HepG2 (cell line): Measurements from ENCODE around the gene IKZF3. TPM values are rescaled to one million over a fixed set of nuclear protein-coding genes. Genes with fewer than 3 reads are reported as not detected.

Experiments
- ATAC-seq: fragments of 200-7000 bp; cut with Tn5 transposase; 3 replicates; pipeline ENCODE4 v1.9.1; 2020; ENCODE audit warnings: mild to moderate bottlenecking, moderate library complexity
- BruUV-seq: library from RNA; stranded (reverse); fragments of 400-500 nt; replicated peaks from 2 replicates; lab custom pipeline; 2021; lab: Mats Ljungman, UMichigan
- CTCF ChIA-PET: fragments of 300-600 bp; formaldehyde crosslinking; extraction: SDS; loops from one replicate; lab custom pipeline; 2021; ENCODE audit warnings: low total read pairs, inconsistent platforms, low intra/inter-chr PET ratio; lab: Yijun Ruan, JAX
- POLR2A ChIA-PET: fragments of 350-600 bp; sonication (Branson Sonifier 250); formaldehyde crosslinking; loops from one replicate; lab custom pipeline; 2020; ENCODE audit warnings: antibody characterized with exemption, inconsistent platforms; lab: Yijun Ruan, JAX
- DNase-seq: peaks from one replicate; pipeline ENCODE4 v3.0.0-alpha.2; 2015; ENCODE audit warnings: low spot score
- FAIRE-seq: peaks from 3 replicates; lab custom pipeline; 2011; peaks lifted over from hg19 to GRCh38; lab: Jason Lieb, UNC
- H2AFZ ChIP-seq: one replicate; pipeline ENCODE4 v1.6.1; 2011; ENCODE audit warnings: low read length, inconsistent platforms
- H3K27ac ChIP-seq: fragments of 300-600 bp; 3 replicates; pipeline ENCODE4 v1.8.0; 2011; ENCODE audit warnings: mixed run types, mild to moderate bottlenecking, mixed read lengths, low read length, inconsistent platforms; ENCODE audit not compliant: insufficient read depth; ENCODE audit errors: extremely low read length
- H3K27me3 ChIP-seq, 2 experiments: fragments of 200-600 bp in 1 of 2; 2 replicates in 1 of 2; 3 replicates in 1 of 2; pipeline versions ENCODE4 v1.6.0 to v1.8.0; 2011; ENCODE audit warnings: low read length in 2 of 2, mild to moderate bottlenecking in 2 of 2, moderate library complexity in 2 of 2, inconsistent platforms in 1 of 2; ENCODE audit not compliant: insufficient read depth in 2 of 2, control insufficient read depth in 1 of 2
- H3K36me3 ChIP-seq, 2 experiments: fragments of 200-600 bp in 1 of 2; replicated peaks in 1 of 2; 2 replicates in 1 of 2; 3 replicates in 1 of 2; pipeline versions ENCODE4 v1.5.1 to v1.8.0; 2011; ENCODE audit warnings: low read length in 2 of 2, inconsistent platforms in 1 of 2; ENCODE audit not compliant: insufficient read depth in 2 of 2, control insufficient read depth in 1 of 2
- H3K4me1 ChIP-seq: 2 replicates; pipeline ENCODE4 v1.5.1; 2012; ENCODE audit warnings: low read length, inconsistent platforms; ENCODE audit not compliant: insufficient read depth
- H3K4me2 ChIP-seq: 2 replicates; pipeline ENCODE4 v1.6.0; 2011; ENCODE audit warnings: low read depth, low read length, inconsistent platforms
- H3K4me3 ChIP-seq, 3 experiments: fragments of 200-600 bp in 1 of 3; sonication (generic), shearing (Covaris generic) in 1 of 3; replicated peaks in 1 of 3; 2 replicates each; pipeline ENCODE4 v1.5.1; 2011 to 2016; ENCODE audit warnings: low read length in 3 of 3, inconsistent platforms in 2 of 3, low read depth in 2 of 3, mild to moderate bottlenecking in 2 of 3, control low read depth in 1 of 3, mixed read lengths in 1 of 3; ENCODE audit not compliant: insufficient read depth in 1 of 3
- H3K79me2 ChIP-seq: one replicate; pipeline ENCODE4 v1.6.1; 2011; ENCODE audit warnings: low read length, inconsistent platforms; ENCODE audit not compliant: insufficient read depth
- H3K9ac ChIP-seq: 2 replicates; pipeline ENCODE4 v1.6.0; 2011; ENCODE audit warnings: mild to moderate bottlenecking, low read depth, low read length, inconsistent platforms; ENCODE audit not compliant: insufficient read depth
- H3K9me3 ChIP-seq: 2 replicates; pipeline ENCODE4 v1.5.1; 2012; ENCODE audit warnings: mild to moderate bottlenecking, low read length
- H4K20me1 ChIP-seq: 2 replicates; pipeline ENCODE4 v1.6.0; 2011; ENCODE audit warnings: inconsistent platforms, mild to moderate bottlenecking, low read length, moderate library complexity; ENCODE audit not compliant: insufficient read depth
- ARID4A ChIP-seq: sonication (generic); formaldehyde crosslinking; IDR thresholded peaks from 2 replicates; pipeline ENCODE4 v1.5.0; 2020; ENCODE audit warnings: mild to moderate bottlenecking, missing genetic modification reagents, borderline replicate concordance
- EZH2 ChIP-seq: conservative IDR thresholded peaks from 2 replicates; pipeline ENCODE4 v1.6.1; 2012; ENCODE audit warnings: mild to moderate bottlenecking, low read depth, low read length, moderate library complexity
- JARID2 ChIP-seq: sonication (generic); formaldehyde crosslinking; IDR thresholded peaks from 2 replicates; pipeline ENCODE4 v1.8.1; 2023; ENCODE audit warnings: missing genetic modification reagents, inconsistent platforms; ENCODE audit not compliant: insufficient replicate concordance
- KDM1A ChIP-seq: IDR thresholded peaks from 2 replicates; pipeline ENCODE4 v1.6.1; 2016; ENCODE audit warnings: missing compliant biosample characterization
- XRCC5 ChIP-seq: fragments of 200-400 bp; formaldehyde crosslinking; optimal IDR thresholded peaks from 2 replicates; pipeline ENCODE3; 2017; ENCODE audit warnings: mild to moderate bottlenecking, low read length
- YEATS4 ChIP-seq: sonication (generic); formaldehyde crosslinking; IDR thresholded peaks from 2 replicates; pipeline ENCODE4 v1.4.0; 2020; ENCODE audit warnings: missing genetic modification reagents, borderline replicate concordance
- ZNF101 ChIP-seq: sonication (generic); formaldehyde crosslinking; IDR thresholded peaks from 2 replicates; pipeline ENCODE4 v1.4.0; 2020; ENCODE audit warnings: mild to moderate bottlenecking, low read depth, missing genetic modification reagents, borderline replicate concordance
- ZNF317 ChIP-seq: sonication (generic); formaldehyde crosslinking; IDR thresholded peaks from 2 replicates; pipeline ENCODE4 v1.5.0; 2020; ENCODE audit warnings: mild to moderate bottlenecking, missing genetic modification reagents
- ZNF350 ChIP-seq: sonication (generic); formaldehyde crosslinking; IDR thresholded peaks from 2 replicates; pipeline ENCODE4 v1.4.0; 2020; ENCODE audit warnings: mild to moderate bottlenecking, low read depth, missing genetic modification reagents, borderline replicate concordance
- ZNF567 ChIP-seq: sonication (generic); formaldehyde crosslinking; IDR thresholded peaks from 2 replicates; pipeline ENCODE4 v1.8.1; 2023; ENCODE audit warnings: mild to moderate bottlenecking, missing genetic modification reagents, borderline replicate concordance
- ZNF629 ChIP-seq: sonication (generic); formaldehyde crosslinking; conservative IDR thresholded peaks from 2 replicates; pipeline ENCODE4 v1.5.0; 2020; ENCODE audit warnings: missing genetic modification reagents
- WGBS: methylation state at CpG from one replicate; pipeline ENCODE4 v1.1.6; 2017; ENCODE audit warnings: low lambda C conversion rate; 5-methylcytosine and 5-hydroxymethylcytosine counted together
- in situ Hi-C: cut with HindIII; loops from 2 replicates; pipeline ENCODE4 v1.10.0; 2017; ENCODE audit warnings: low pct_unique_long_range_greater_than_20kb; ENCODE audit not compliant: extremely low pct_ligation_motif_present
- intact Hi-C: fragments of 100-400 bp; cut with micrococcal nuclease; formaldehyde crosslinking; loops from one replicate; pipeline ENCODE4 v1.10.0; 2022; ENCODE audit not compliant: unreplicated experiment
- polyA plus RNA-seq, 8 experiments: library from polyadenylated mRNA; depleted of rRNA in 3 of 8; stranded (reverse) in 7 of 8; unstranded in 1 of 8; fragments of >200 nt; fragmentation: Illumina TruSeq in 4 of 8; extraction: Trizol in 4 of 8; gene quantifications; 2 replicates each; pipeline versions ENCODE4 v1.2.1 to v1.2.3, GENCODE V29; 2011 to 2016; ENCODE audit warnings: low read depth in 4 of 8, missing spikeins in 1 of 8, mixed read lengths in 1 of 8; ENCODE audit not compliant: insufficient read depth in 1 of 8
- total RNA-seq, 5 experiments: library from RNA; depleted of rRNA; stranded (reverse); fragments of >200 nt; fragmentation: Illumina TruSeq; extraction: Trizol; gene quantifications; 2 replicates each; pipeline ENCODE4 v1.2.3, GENCODE V29; 2016; ENCODE audit warnings: low read depth in 1 of 5
- TF ChIP-seq, protein P1 (sequence below): sonication (generic); formaldehyde crosslinking; IDR thresholded peaks from 2 replicates; pipeline ENCODE4 v1.9.0; 2022; ENCODE audit warnings: missing genetic modification reagents, mild to moderate bottlenecking, borderline replicate concordance

Gene IKZF3
- total and polyA plus RNA-seq, 2 of the 13 experiments (the other 11 are each of a cell fraction or from before 2014, with no cell fraction given) = not detected

DNA sequence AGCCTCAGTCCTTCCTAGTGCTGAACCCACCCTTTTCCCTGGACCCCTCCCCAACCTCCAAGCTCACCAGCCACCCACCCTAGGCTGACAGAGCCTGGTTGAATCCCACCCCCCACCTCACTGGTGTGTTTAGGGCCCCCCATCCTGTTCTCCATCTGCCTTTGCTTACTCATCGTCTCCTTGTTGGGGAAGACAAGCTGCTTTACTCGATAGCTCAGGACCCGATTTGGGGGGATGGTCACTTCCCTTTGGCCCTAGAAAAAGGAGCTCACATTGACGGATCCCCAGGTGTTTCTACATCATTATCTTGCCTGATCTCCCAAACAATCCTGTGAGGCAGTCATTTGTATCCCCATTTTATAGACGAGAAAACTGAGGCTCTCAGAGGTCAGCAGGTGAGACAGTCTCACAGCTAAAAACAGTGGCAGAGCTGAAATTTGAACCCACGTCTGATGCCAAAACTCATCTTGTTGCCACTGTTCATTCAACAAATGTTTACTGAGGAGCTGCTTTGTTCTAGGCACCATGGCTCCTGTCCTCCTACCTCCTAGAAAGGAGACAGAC, 44.8 kb upstream of the IKZF3 start:
- H3K36me3 ChIP-seq = no peaks in the 10 kb centered on the region
- H3K4me1 ChIP-seq = peaks cover 28% of the 10 kb centered on the region
- no peak overlapping the region for H3K4me2 ChIP-seq
- ChIA-PET POLR2A (no interaction called here), CTCF (no interaction called here)
- FAIRE-seq = no peak
- no TSS peak for BruUV-seq
- no peak overlapping the region for H3K27ac ChIP-seq
- no peak for DNase-seq
- no peak for ATAC-seq
- H3K9ac ChIP-seq = no peak overlapping the region
- H3K27me3 ChIP-seq = no peaks in the 10 kb centered on the region
- H3K9me3 ChIP-seq = no peaks in the 10 kb centered on the region
- no peaks in the 10 kb centered on the region for H4K20me1 ChIP-seq
- intact Hi-C loops = no loop called here
- peak; percentile 83 for TF ChIP-seq ZNF629 (CRISPR knock-in tag)
- no peak for TF ChIP-seq EZH2
- TF ChIP-seq, all 625 proteins: peak for 1
- in situ Hi-C loops = no loop called here
- Histone ChIP-seq H2AFZ (no peak overlapping the region), H3K4me3 (no peak overlapping the region), H3K79me2 (no peaks in the 10 kb centered on the region)
- WGBS = 90% methylated on average over 6 of the region's 6 CpGs

- ATAC-seq (peak; percentile 84), FAIRE-seq (no peak), DNase-seq (no peak)
- BruUV-seq = no TSS peak
- Histone ChIP-seq H3K4me1 (peaks cover 24% of the 10 kb centered on the region), H3K9ac (peak overlapping the region; percentile 31), H3K79me2 (no peaks in the 10 kb centered on the region), H3K36me3 (no peaks in the 10 kb centered on the region), H3K27me3 (no peaks in the 10 kb centered on the region), H4K20me1 (no peaks in the 10 kb centered on the region), H3K4me2 (peak overlapping the region; percentile 74), H3K4me3 (peak overlapping the region in 1 of 3 experiments; percentile 45; a peak in 1 of 6 replicates), H2AFZ (peak overlapping the region; percentile 38), H3K9me3 (no peaks in the 10 kb centered on the region), H3K27ac (peak overlapping the region; percentile 73)
- POLR2A ChIA-PET = interaction anchor here (0.6 to 2.2 kb wide), 17 partner anchors 8 to 705 kb away, joined by 3 to 47 read pairs (median 4); partner anchors contain the start of genes LRRC3C, ORMDL3, PSMD3 and RPL19
- CTCF ChIA-PET = no interaction called here
- in situ Hi-C loops (no loop called here), intact Hi-C loops (no loop called here)
- 0% methylated on average over 2 of the region's 3 CpGs for WGBS
- TF ChIP-seq ZNF567 (CRISPR knock-in tag) (0 out of 2 replicates have a peak, but pooled peaks have one; percentile 16), ARID4A (CRISPR knock-in tag) (no peak), KDM1A (CRISPR knock-in tag) (no peak), ZNF101 (CRISPR knock-in tag) (no peak), YEATS4 (CRISPR knock-in tag) (0 out of 2 replicates have a peak, but pooled peaks have one; percentile 14), ZNF317 (CRISPR knock-in tag) (0 out of 2 replicates have a peak, but pooled peaks have one; percentile 42), XRCC5 (peak; percentile 18), JARID2 (CRISPR knock-in tag) (no peak), ZNF350 (CRISPR knock-in tag) (peak; percentile 57; the same call in 1 of the 2 replicates)
- TF ChIP-seq, protein P1, sequence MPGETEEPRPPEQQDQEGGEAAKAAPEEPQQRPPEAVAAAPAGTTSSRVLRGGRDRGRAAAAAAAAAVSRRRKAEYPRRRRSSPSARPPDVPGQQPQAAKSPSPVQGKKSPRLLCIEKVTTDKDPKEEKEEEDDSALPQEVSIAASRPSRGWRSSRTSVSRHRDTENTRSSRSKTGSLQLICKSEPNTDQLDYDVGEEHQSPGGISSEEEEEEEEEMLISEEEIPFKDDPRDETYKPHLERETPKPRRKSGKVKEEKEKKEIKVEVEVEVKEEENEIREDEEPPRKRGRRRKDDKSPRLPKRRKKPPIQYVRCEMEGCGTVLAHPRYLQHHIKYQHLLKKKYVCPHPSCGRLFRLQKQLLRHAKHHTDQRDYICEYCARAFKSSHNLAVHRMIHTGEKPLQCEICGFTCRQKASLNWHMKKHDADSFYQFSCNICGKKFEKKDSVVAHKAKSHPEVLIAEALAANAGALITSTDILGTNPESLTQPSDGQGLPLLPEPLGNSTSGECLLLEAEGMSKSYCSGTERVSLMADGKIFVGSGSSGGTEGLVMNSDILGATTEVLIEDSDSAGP = 0 out of 2 replicates have a peak, but pooled peaks have one; percentile 6
These were observed 40.8 kb upstream of the IKZF3 start for GRCh38 chr17:39904990-39905288.
